ENCODE results near the gene PRKAR2B.

- TF ChIP-seq, protein P1, sequence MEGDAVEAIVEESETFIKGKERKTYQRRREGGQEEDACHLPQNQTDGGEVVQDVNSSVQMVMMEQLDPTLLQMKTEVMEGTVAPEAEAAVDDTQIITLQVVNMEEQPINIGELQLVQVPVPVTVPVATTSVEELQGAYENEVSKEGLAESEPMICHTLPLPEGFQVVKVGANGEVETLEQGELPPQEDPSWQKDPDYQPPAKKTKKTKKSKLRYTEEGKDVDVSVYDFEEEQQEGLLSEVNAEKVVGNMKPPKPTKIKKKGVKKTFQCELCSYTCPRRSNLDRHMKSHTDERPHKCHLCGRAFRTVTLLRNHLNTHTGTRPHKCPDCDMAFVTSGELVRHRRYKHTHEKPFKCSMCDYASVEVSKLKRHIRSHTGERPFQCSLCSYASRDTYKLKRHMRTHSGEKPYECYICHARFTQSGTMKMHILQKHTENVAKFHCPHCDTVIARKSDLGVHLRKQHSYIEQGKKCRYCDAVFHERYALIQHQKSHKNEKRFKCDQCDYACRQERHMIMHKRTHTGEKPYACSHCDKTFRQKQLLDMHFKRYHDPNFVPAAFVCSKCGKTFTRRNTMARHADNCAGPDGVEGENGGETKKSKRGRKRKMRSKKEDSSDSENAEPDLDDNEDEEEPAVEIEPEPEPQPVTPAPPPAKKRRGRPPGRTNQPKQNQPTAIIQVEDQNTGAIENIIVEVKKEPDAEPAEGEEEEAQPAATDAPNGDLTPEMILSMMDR (IDR thresholded peaks at IDR 0.05) = no peak
- TF ChIP-seq POLR2A (IDR thresholded peaks at IDR 0.05; ENCODE audit: low read depth) = no peak
- TF ChIP-seq POLR2AphosphoS5 (IDR thresholded peaks at IDR 0.05) = no peak
These were observed 105.4 kb downstream of the PRKAR2B start for GRCh38 chr7:107149863-107150262.
